Upper lobe of left lung (tissue), 6 donors: ENCODE measurements around the gene CARM1. TPM values are rescaled to one million over a fixed set of nuclear protein-coding genes. Genes with fewer than 3 reads are reported as not detected.

Experiments used
- ATAC-seq, 2 donors: fragments of 200-7000 bp; cut with Tn5 transposase; one replicate each; pipeline ENCODE4 v1.9.1; 2022; ENCODE audit warnings: mild to moderate bottlenecking in 2 of 2, moderate library complexity in 2 of 2; ENCODE audit not compliant: low FRiP score in 2 of 2
- DNase-seq, 2 donors: peaks; one replicate each; pipeline ENCODE4 v3.0.0-alpha.2; 2019 to 2020
- H3K27ac ChIP-seq, 4 donors: fragments of 200-600 bp; sonication (generic); one replicate each; pipeline ENCODE4 v1.5.1; 2016 to 2019
- H3K27me3 ChIP-seq, 4 donors: fragments of 200-600 bp; sonication (generic); one replicate each; pipeline ENCODE4 v1.5.1; 2017 to 2019
- H3K36me3 ChIP-seq, 4 donors: fragments of 200-600 bp; sonication (generic); one replicate each; pipeline ENCODE4 v1.5.1; 2016 to 2019
- H3K4me1 ChIP-seq, 4 donors: fragments of 200-600 bp; sonication (generic); one replicate each; pipeline ENCODE4 v1.5.1; 2018 to 2019
- H3K4me3 ChIP-seq, 4 donors: fragments of 200-600 bp; sonication (generic); one replicate each; pipeline ENCODE4 v1.5.1; 2017 to 2019; ENCODE audit warnings: mild to moderate bottlenecking in 2 of 4, moderate library complexity in 1 of 4
- H3K9me3 ChIP-seq, 4 donors: fragments of 200-600 bp; sonication (generic); one replicate each; pipeline ENCODE4 v1.5.1; 2018 to 2019
- CTCF ChIP-seq, 6 experiments: fragments of 450-650 bp in 4 of 6; fragments of 200-600 bp in 2 of 6; sonication (generic) in 2 of 6; IDR thresholded peaks; one replicate each; pipeline ENCODE4 v1.5.1; 2016 to 2019; ENCODE audit warnings: antibody characterized with exemption in 6 of 6
- EP300 ChIP-seq, 4 donors: sonication (generic); formaldehyde crosslinking; IDR thresholded peaks; one replicate each; pipeline ENCODE4 v1.5.1; 2017; ENCODE audit warnings: antibody characterized with exemption in 4 of 4, control low read depth in 2 of 4
- POLR2A ChIP-seq, 4 donors: fragments of 450-650 bp; IDR thresholded peaks; one replicate each; pipeline ENCODE4 v1.5.1; 2016 to 2017; ENCODE audit warnings: antibody characterized with exemption in 4 of 4, mild to moderate bottlenecking in 2 of 4
- POLR2AphosphoS5 ChIP-seq, 2 donors: sonication (generic); formaldehyde crosslinking; IDR thresholded peaks; one replicate each; pipeline ENCODE4 v1.5.1; 2017; ENCODE audit warnings: antibody characterized with exemption in 2 of 2
- WGBS, 2 donors: methylation state at CpG; one replicate each; pipeline ENCODE4 v1.1.5; 2017 to 2018; 5-methylcytosine and 5-hydroxymethylcytosine counted together
- total RNA-seq, 6 donors: library from RNA; depleted of rRNA in 4 of 6; stranded (reverse); fragments of >200 nt in 4 of 6; gene quantifications; one replicate each; pipeline versions ENCODE4 v1.1.0 to v1.2.1, GENCODE V29; 2016 to 2021
- donor health status: DM: no; HTN: no; CAD: no; lungs with moderate emphysema.
- donor health status: DM: no; HTN: yes; CAD: no; lungs with severe emphysema.

CARM1 gene
- total RNA-seq, 6 donors from 2014 or later = 19.0 to 30.6 (median 25.3) TPM

GRCh38 chr19:10927730-10928562 is 56.6 kb downstream of the CARM1 start:
- Histone ChIP-seq H3K9me3 (no peaks in the 10 kb centered on the region), H3K27ac (peak overlapping the region; percentile 80 to 95 (median 88)), H3K4me3 (peak overlapping the region; percentile 52 to 100 (median 95)), H3K27me3 (no peaks in the 10 kb centered on the region), H3K36me3 (peaks cover 0 to 43% (median 23%) of the 10 kb centered on the region in 4 donors), H3K4me1 (peaks cover 18 to 29% (median 22%) of the 10 kb centered on the region in 4 donors)
- WGBS, 2 donors = 0 to 9% methylated on average over 3 to 28 of the region's 47 CpGs
- no peak for TF ChIP-seq POLR2AphosphoS5 (IDR thresholded peaks at IDR 0.05)
- peak in 1 of 2 donors; percentile 61 for DNase-seq
- ATAC-seq = peak; percentile 30 to 58

DNA sequence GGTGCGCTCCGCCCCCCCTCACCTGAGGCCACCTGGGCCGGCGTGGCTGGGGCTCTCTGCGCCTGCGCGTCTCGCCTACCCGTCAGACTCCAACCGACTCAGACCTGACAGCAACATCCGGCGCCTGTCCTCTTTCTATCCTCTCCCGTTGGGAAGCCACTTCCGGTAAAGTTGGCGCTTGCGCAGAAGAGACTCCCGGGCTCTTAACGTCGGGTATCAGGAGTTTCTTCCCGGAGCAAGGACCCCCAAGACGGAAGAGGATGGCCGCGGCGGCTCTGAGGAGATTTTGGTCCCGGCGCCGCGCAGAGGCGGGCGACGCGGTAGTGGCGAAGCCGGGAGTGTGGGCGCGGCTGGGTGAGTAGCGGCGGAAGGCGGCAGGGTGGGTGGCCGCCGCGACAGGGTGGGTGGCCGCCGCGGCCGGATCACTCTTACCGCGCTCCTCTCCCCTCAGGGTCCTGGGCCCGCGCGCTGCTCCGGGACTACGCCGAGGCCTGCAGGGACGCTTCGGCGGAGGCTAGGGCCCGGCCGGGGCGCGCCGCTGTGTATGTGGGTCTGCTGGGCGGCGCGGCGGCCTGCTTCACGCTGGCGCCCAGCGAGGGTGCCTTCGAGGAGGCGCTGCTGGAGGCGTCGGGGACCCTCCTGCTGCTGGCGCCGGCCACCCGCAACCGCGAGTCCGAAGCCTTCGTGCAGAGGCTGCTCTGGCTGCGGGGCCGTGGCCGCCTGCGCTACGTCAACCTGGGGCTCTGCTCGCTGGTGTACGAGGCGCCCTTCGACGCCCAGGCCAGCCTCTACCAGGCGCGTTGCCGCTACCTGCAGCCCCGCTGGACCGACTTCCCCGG is 57.4 kb downstream of the CARM1 start, which contains the start of the genes TIMM29 and YIPF2:
TIMM29 (plus strand) TSS at position 249 of the 839 bp plus-strand sequence; CDS start at position 261, 12 bp downstream.
YIPF2 (minus strand) TSS at position 77 of the 839 bp plus-strand sequence. CDS start 229 bp downstream, outside the sequence.
- H3K4me3 ChIP-seq = peak within 1 kb of the TSS; percentile 90 to 100 (median 100)
- peaks cover 0 to 42% (median 17%) of the 10 kb centered on the region in 4 donors for H3K36me3 ChIP-seq
- peaks cover 18 to 29% (median 22%) of the 10 kb centered on the region in 4 donors for H3K4me1 ChIP-seq
- 0% methylated on average over 50 of the region's 96 CpGs; no CpG with 5 or more reads in 1 of the 2 donors for WGBS, 2 donors
- peak within 1 kb of the TSS; percentile 80 to 95 (median 88) for H3K27ac ChIP-seq
- H3K27me3 ChIP-seq = no peaks in the 10 kb centered on the region
- H3K9me3 ChIP-seq = no peaks in the 10 kb centered on the region
- peak; percentile 95 to 97 for ATAC-seq
- peak; percentile 97 to 98 for DNase-seq
- no peak for TF ChIP-seq EP300 (IDR thresholded peaks at IDR 0.05)
- TF ChIP-seq POLR2AphosphoS5 (IDR thresholded peaks at IDR 0.05) = peak; percentile 42 to 78
- peak in 3 of 4 donors; percentile 63 to 73 (median 67) for TF ChIP-seq POLR2A (IDR thresholded peaks at IDR 0.05)
- peak in 1 of 6 experiments; percentile 3 for TF ChIP-seq CTCF (IDR thresholded peaks at IDR 0.05)

- peak overlapping the region; percentile 90 to 100 (median 100) for H3K4me3 ChIP-seq
- DNase-seq = no peak
- ATAC-seq = no peak
- WGBS, 2 donors = 13 to 29% methylated on average over 6 to 9 of the region's 27 CpGs
- peaks cover 18 to 29% (median 22%) of the 10 kb centered on the region in 4 donors for H3K4me1 ChIP-seq
- peak overlapping the region; percentile 80 to 95 (median 88) for H3K27ac ChIP-seq
- no peaks in the 10 kb centered on the region for H3K9me3 ChIP-seq
- H3K36me3 ChIP-seq = peaks cover 0 to 36% (median 12%) of the 10 kb centered on the region in 4 donors
- no peaks in the 10 kb centered on the region for H3K27me3 ChIP-seq
- no peak for TF ChIP-seq CTCF (IDR thresholded peaks at IDR 0.05)
- TF ChIP-seq EP300 (IDR thresholded peaks at IDR 0.05) = no peak
- no peak for TF ChIP-seq POLR2A (IDR thresholded peaks at IDR 0.05)
- no peak for TF ChIP-seq POLR2AphosphoS5 (IDR thresholded peaks at IDR 0.05)
These were observed 58.0 kb downstream of the CARM1 start for GRCh38 chr19:10929402-10929794.

DNA sequence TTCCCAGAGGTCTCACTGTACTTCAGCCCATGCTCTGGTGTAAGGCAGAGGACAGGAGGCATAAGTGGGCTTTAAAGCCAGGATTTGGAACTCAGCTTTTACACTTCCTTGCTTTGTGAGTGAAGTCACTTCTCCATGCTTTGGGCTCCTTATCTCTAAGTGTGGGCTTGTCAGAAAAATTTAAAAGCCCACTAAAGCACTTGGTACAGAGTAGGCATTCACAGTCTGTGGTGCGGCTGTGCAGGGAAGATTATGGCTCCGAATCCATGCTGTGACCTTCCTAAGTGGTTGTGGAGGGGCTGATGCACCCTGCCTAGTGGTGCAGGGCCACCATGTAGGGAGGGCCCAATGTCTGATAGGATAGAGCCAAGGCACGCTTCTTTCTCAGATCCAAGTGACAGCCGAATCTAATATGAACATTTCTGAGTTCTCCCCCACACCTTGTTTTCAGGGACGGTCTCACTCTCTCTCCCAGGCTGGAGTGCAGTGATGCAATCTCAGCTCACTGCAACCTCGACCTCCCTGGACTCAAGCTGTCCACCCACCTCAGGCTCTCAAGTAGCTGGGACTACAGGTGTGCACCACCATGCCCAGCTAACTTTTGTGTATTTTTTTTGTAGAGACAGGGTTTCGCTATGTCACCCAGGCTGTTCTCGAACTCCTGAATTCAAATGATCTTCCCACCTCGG is 64.2 kb downstream of the CARM1 start:
- H3K9me3 ChIP-seq = no peaks in the 10 kb centered on the region
- H3K4me3 ChIP-seq = no peak overlapping the region
- WGBS, 2 donors = 86 to 88% methylated on average over 9 of the region's 9 CpGs
- TF ChIP-seq EP300 (IDR thresholded peaks at IDR 0.05) = no peak
- no peak for TF ChIP-seq POLR2A (IDR thresholded peaks at IDR 0.05)
- no peak for TF ChIP-seq CTCF (IDR thresholded peaks at IDR 0.05)
- no peak for TF ChIP-seq POLR2AphosphoS5 (IDR thresholded peaks at IDR 0.05)
- peaks cover 0 to 26% (median 10%) of the 10 kb centered on the region in 4 donors for H3K4me1 ChIP-seq
- peaks cover 0 to 22% (median 6%) of the 10 kb centered on the region in 4 donors for H3K36me3 ChIP-seq
- no peak for ATAC-seq
- H3K27ac ChIP-seq = no peak overlapping the region
- no peaks in the 10 kb centered on the region for H3K27me3 ChIP-seq
- DNase-seq = no peak
